Left lung (tissue), 10 donors: ENCODE results near the gene NDUFA11. TPM values are rescaled to one million over a fixed set of nuclear protein-coding genes. Genes with fewer than 3 reads are reported as not detected.
"Not testable (repeated sequence)": the region's sequence is repeated elsewhere in the genome, so short reads cannot be mapped to it uniquely, and the experiment has no call there.

Source experiments
- ATAC-seq: fragments of 200-7000 bp; cut with Tn5 transposase; one replicate; pipeline ENCODE4 v1.9.1; 2020; ENCODE audit warnings: moderate library complexity
- DNase-seq, 4 donors: peaks; one replicate each; pipeline ENCODE4 v3.0.0-alpha.2; 2013 to 2020
- H3K27ac ChIP-seq, 2 donors: fragments of 200-600 bp; sonication (generic) in 1 of 2; one replicate each; pipeline versions ENCODE4 v1.5.0 to v1.8.0; 2020 to 2021
- H3K27me3 ChIP-seq, 2 donors: fragments of 200-600 bp; sonication (generic) in 1 of 2; one replicate each; pipeline versions ENCODE4 v1.5.0 to v1.8.0; 2020 to 2021
- H3K36me3 ChIP-seq, 2 donors: fragments of 200-600 bp; sonication (generic) in 1 of 2; one replicate each; pipeline versions ENCODE4 v1.5.0 to v1.8.0; 2020 to 2021
- H3K4me1 ChIP-seq, 2 donors: fragments of 200-600 bp; one replicate each; pipeline ENCODE4 v1.8.0; 2021
- H3K4me3 ChIP-seq, 2 donors: fragments of 200-600 bp; sonication (generic) in 1 of 2; one replicate each; pipeline versions ENCODE4 v1.5.0 to v1.8.0; 2020 to 2021; ENCODE audit warnings: mild to moderate bottlenecking in 1 of 2
- H3K9me3 ChIP-seq, 2 donors: fragments of 200-600 bp; sonication (generic) in 1 of 2; one replicate each; pipeline versions ENCODE4 v1.5.0 to v1.8.0; 2020 to 2021
- CTCF ChIP-seq, 2 donors: fragments of 200-600 bp; sonication (generic) in 1 of 2; IDR thresholded peaks; one replicate each; pipeline versions ENCODE4 v1.5.0 to v1.8.0; 2021; ENCODE audit warnings: antibody characterized with exemption in 2 of 2
- intact Hi-C, 2 donors: fragments of 100-400 bp; cut with DNase I; formaldehyde crosslinking; loops; one replicate each; pipeline versions ENCODE4 v1.11.2 to v1.14.2; 2022
- polyA plus RNA-seq, 6 donors: library from polyadenylated mRNA; unstranded; fragments of 120-200 nt; gene quantifications; one replicate each; pipeline ENCODE4 v1.2.1, GENCODE V29; 2013; ENCODE audit not compliant: insufficient read length in 6 of 6
- total RNA-seq, 2 donors: library from RNA; stranded (reverse); fragmentation: NEBNext Ultra II Directional; extraction: Animal tissue kit (Norgen Biotek cat#: 25700); gene quantifications; one replicate each; pipeline ENCODE4 v1.2.1, GENCODE V29; 2021
- donor health status: DM: no; HTN: yes; CAD: no.
- donor health status: DM: no; HTN: no; CAD: no.

The NDUFA11 gene
- total and polyA plus RNA-seq, 8 donors, result 102 to 190 (median 141) TPM

- H3K27me3 ChIP-seq, result peaks cover 0 to 62% of the 10 kb centered on the region in 2 donors
- H3K4me1 ChIP-seq, result peaks cover 0 to 5% of the 10 kb centered on the region in 2 donors
- ATAC-seq, result no peak
- H3K36me3 ChIP-seq, result no peaks in the 10 kb centered on the region
- intact Hi-C loops, result no loop called here
- no peak overlapping the region for H3K4me3 ChIP-seq
- H3K9me3 ChIP-seq, result no peaks in the 10 kb centered on the region
- H3K27ac ChIP-seq, result no peak overlapping the region
- DNase-seq, result no peak
- no peak for TF ChIP-seq CTCF (IDR thresholded peaks at IDR 0.05)
Observed at GRCh38 chr19:5877427-5877826, 26.2 kb downstream of the NDUFA11 start.

GRCh38 chr19:5874496-5874895 is 29.1 kb downstream of the NDUFA11 start:
- ATAC-seq, H3K27ac ChIP-seq, H3K4me3 ChIP-seq, DNase-seq, H3K36me3 ChIP-seq, H3K4me1 ChIP-seq, H3K9me3 ChIP-seq, intact Hi-C loops: not testable (repeated sequence)
- peaks cover 0 to 35% of the 10 kb centered on the region in 2 donors for H3K27me3 ChIP-seq

GRCh38 chr19:5873617-5874199 is 29.9 kb downstream of the NDUFA11 start:
- peak in 1 of 4 donors; percentile 29 for DNase-seq
- no peaks in the 10 kb centered on the region for H3K4me1 ChIP-seq
- intact Hi-C loops, result no loop called here
- H3K4me3 ChIP-seq, result no peak overlapping the region
- ATAC-seq, result no peak
- TF ChIP-seq CTCF (IDR thresholded peaks at IDR 0.05), result no peak
- H3K9me3 ChIP-seq, result no peaks in the 10 kb centered on the region
- peaks cover 0 to 27% of the 10 kb centered on the region in 2 donors for H3K27me3 ChIP-seq
- no peaks in the 10 kb centered on the region for H3K36me3 ChIP-seq
- H3K27ac ChIP-seq, result no peak overlapping the region

- Histone ChIP-seq H3K27me3 (peaks cover 0 to under 1% of the 10 kb centered on the region in 2 donors), H3K4me1 (no peaks in the 10 kb centered on the region), H3K36me3 (no peaks in the 10 kb centered on the region), H3K4me3 (no peak overlapping the region), H3K27ac (no peak overlapping the region), H3K9me3 (no peaks in the 10 kb centered on the region)
- ATAC-seq, result no peak
- intact Hi-C loops, result no loop called here
- no peak for TF ChIP-seq CTCF (IDR thresholded peaks at IDR 0.05)
- DNase-seq, result no peak
Observed at GRCh38 chr19:5870986-5871394, 32.6 kb downstream of the NDUFA11 start.

GRCh38 chr19:5867201-5868136 is 36.1 kb downstream of the NDUFA11 start:
- ATAC-seq (no peak), DNase-seq (no peak)
- no peak overlapping the region for H3K27ac ChIP-seq
- no peaks in the 10 kb centered on the region for H3K36me3 ChIP-seq
- no peaks in the 10 kb centered on the region for H3K9me3 ChIP-seq
- no peak for TF ChIP-seq CTCF (IDR thresholded peaks at IDR 0.05)
- H3K4me1 ChIP-seq, result no peaks in the 10 kb centered on the region
- intact Hi-C loops, result no loop called here
- no peak overlapping the region for H3K4me3 ChIP-seq
- no peaks in the 10 kb centered on the region for H3K27me3 ChIP-seq
